22Rv1 (cell line): ENCODE measurements around the gene TCEA3.

ENCODE experiments used
- CTCF ChIP-seq: fragments of 450-650 bp; IDR thresholded peaks from 2 replicates; pipeline ENCODE4 v1.5.1; 2017; ENCODE audit warnings: mild to moderate bottlenecking
- ZFX ChIP-seq: fragments of 450-650 bp; IDR thresholded peaks from 2 replicates; pipeline ENCODE4 v1.6.1; 2017; ENCODE audit warnings: antibody characterized with exemption, borderline replicate concordance

GRCh38 chr1:23403355-23403734 is 21.2 kb downstream of the TCEA3 start:
- no peak for TF ChIP-seq CTCF
- TF ChIP-seq ZFX, result no peak
